Skeletal muscle tissue (tissue), 4 donors: ENCODE data around the gene TMEM240. TPM values are rescaled to one million over a fixed set of nuclear protein-coding genes. Genes with fewer than 3 reads are reported as not detected.
"Not testable (repeated sequence)": the region's sequence is repeated elsewhere in the genome, so short reads cannot be mapped to it uniquely, and the experiment has no call there.

Experiments used
- H3K27ac ChIP-seq: one replicate; pipeline ENCODE4 v1.7.0; 2013; ENCODE audit warnings: mild to moderate bottlenecking, low read depth, low read length, inconsistent platforms
- H3K27me3 ChIP-seq, 3 donors: one replicate each; pipeline ENCODE4 v1.7.0; 2013; ENCODE audit warnings: low read length in 3 of 3; ENCODE audit not compliant: control insufficient read depth in 3 of 3, insufficient read depth in 3 of 3
- H3K36me3 ChIP-seq, 3 donors: one replicate each; pipeline ENCODE4 v1.7.0; 2013; ENCODE audit warnings: low read length in 3 of 3; ENCODE audit not compliant: control insufficient read depth in 3 of 3, insufficient read depth in 3 of 3
- H3K4me1 ChIP-seq, 3 donors: one replicate each; pipeline ENCODE4 v1.7.0; 2013; ENCODE audit warnings: low read length in 3 of 3, mild to moderate bottlenecking in 3 of 3; ENCODE audit not compliant: control insufficient read depth in 3 of 3, insufficient read depth in 3 of 3
- H3K4me3 ChIP-seq, 3 donors: one replicate each; pipeline ENCODE4 v1.7.0; 2013; ENCODE audit warnings: low read length in 3 of 3
- H3K9ac ChIP-seq, 3 donors: one replicate each; pipeline ENCODE4 v1.7.0; 2013; ENCODE audit warnings: low read length in 3 of 3, mild to moderate bottlenecking in 3 of 3, moderate library complexity in 2 of 3, low read depth in 1 of 3
- H3K9me3 ChIP-seq, 3 donors: one replicate each; pipeline ENCODE4 v1.7.0; 2013; ENCODE audit warnings: low read length in 3 of 3; ENCODE audit not compliant: control insufficient read depth in 3 of 3
- total RNA-seq: library from RNA; depleted of rRNA; stranded (reverse); fragments of >200 nt; gene quantifications from one replicate; pipeline ENCODE4 v1.2.3, GENCODE V29; 2014
- donor health status: Osteomylitis.

Gene TMEM240
- total RNA-seq, 1 donor from 2014 or later: 2.1 TPM

GRCh38 chr1:1558591-1558990, 18.2 kb upstream of the TMEM240 start:
- Histone ChIP-seq H3K4me3 (no peak overlapping the region), H3K36me3 (peaks cover 24 to 31% (median 31%) of the 10 kb centered on the region in 3 donors), H3K27ac (no peak overlapping the region), H3K27me3 (no peaks in the 10 kb centered on the region), H3K9ac (no peak overlapping the region), H3K4me1 (peaks cover 11 to 28% (median 21%) of the 10 kb centered on the region in 3 donors), H3K9me3 (no peaks in the 10 kb centered on the region)

DNA sequence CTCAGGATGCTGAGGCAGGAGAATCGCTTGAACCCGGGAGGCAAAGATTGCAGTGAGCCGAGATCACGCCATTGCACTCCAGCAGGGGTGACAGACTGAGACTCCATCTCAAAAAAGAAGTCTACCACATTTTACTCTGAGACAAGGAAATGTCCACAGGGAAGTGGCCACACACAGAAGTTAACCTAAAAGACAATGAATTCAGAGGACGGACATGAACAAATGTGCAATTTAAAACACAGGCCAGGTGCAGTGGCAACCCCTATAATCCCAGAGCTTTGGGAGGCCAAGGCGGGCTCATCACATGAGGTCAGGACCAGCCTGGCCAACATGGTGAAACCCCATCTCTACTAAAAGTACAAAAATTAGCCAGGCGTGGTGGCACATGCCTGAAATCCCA, 17.3 kb upstream of the TMEM240 start:
- H3K4me3 ChIP-seq, H3K27ac ChIP-seq, H3K27me3 ChIP-seq, H3K9ac ChIP-seq, H3K9me3 ChIP-seq: not testable (repeated sequence)
- Histone ChIP-seq H3K4me1 (peaks cover 11 to 28% (median 21%) of the 10 kb centered on the region in 3 donors), H3K36me3 (peaks cover 20 to 26% (median 23%) of the 10 kb centered on the region in 3 donors)

- Histone ChIP-seq H3K4me1 (peaks cover 14 to 35% (median 26%) of the 10 kb centered on the region in 3 donors), H3K36me3 (peaks cover 14 to 19% (median 15%) of the 10 kb centered on the region in 3 donors)
- H3K4me3 ChIP-seq, H3K27ac ChIP-seq, H3K9me3 ChIP-seq, H3K27me3 ChIP-seq, H3K9ac ChIP-seq: not testable (repeated sequence)
Measured at GRCh38 chr1:1556961-1557360, 16.5 kb upstream of the TMEM240 start.

DNA sequence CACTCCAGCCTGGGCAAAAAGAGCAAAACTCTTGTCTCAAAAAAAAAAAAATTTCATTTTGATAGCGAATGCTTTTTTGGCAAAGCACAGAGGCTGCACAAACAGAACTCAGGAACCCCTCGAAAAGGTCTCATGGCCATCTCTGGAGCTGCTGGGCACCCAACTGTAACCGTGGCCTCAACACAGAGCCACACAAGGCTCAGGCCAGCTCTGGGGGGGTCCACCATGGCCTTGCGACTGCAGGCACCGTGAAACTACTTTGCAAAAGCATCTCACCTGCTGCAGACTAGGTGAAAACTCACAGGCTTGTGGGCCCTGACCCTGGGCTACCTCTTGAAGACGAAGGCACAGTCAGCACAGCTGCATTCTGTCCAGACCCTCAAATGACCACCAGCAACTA, 16.1 kb upstream of the TMEM240 start:
- no peak overlapping the region for H3K4me3 ChIP-seq
- H3K27ac ChIP-seq: no peak overlapping the region
- no peaks in the 10 kb centered on the region for H3K9me3 ChIP-seq
- H3K27me3 ChIP-seq: no peaks in the 10 kb centered on the region
- H3K36me3 ChIP-seq: peaks cover 11 to 14% (median 12%) of the 10 kb centered on the region in 3 donors
- H3K9ac ChIP-seq: peak overlapping the region in 1 of 3 donors; percentile 8
- H3K4me1 ChIP-seq: peaks cover 15 to 40% (median 30%) of the 10 kb centered on the region in 3 donors

- Histone ChIP-seq H3K27me3 (no peaks in the 10 kb centered on the region), H3K4me3 (peak overlapping the region; percentile 7 to 60 (median 45)), H3K9me3 (no peaks in the 10 kb centered on the region), H3K4me1 (peaks cover 28 to 53% (median 42%) of the 10 kb centered on the region in 3 donors), H3K36me3 (peaks cover 6% of the 10 kb centered on the region in 3 donors), H3K27ac (peak overlapping the region; percentile 68), H3K9ac (peak overlapping the region; percentile 11 to 82 (median 69))
Measured at GRCh38 chr1:1554926-1555915, 14.8 kb upstream of the TMEM240 start.

DNA sequence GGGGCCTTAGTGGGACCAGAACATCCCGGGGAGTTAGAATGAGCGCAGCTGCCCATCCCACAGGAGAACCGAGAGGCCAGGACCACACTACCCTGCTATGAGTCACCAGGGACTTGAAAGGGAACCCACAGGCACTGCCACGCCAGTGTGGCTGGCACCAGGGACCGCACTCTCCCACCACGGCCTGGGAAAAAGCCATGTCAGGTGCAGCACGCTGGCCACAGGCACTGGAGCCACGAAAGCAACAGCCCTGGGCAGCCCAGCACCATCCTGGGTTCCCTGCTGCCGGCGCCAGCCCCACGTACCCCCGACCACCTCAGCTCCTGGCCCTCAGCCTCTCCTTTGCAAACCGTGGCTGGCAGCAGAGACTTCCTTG, 14.1 kb upstream of the TMEM240 start:
- peak overlapping the region; percentile 68 for H3K27ac ChIP-seq

DNA sequence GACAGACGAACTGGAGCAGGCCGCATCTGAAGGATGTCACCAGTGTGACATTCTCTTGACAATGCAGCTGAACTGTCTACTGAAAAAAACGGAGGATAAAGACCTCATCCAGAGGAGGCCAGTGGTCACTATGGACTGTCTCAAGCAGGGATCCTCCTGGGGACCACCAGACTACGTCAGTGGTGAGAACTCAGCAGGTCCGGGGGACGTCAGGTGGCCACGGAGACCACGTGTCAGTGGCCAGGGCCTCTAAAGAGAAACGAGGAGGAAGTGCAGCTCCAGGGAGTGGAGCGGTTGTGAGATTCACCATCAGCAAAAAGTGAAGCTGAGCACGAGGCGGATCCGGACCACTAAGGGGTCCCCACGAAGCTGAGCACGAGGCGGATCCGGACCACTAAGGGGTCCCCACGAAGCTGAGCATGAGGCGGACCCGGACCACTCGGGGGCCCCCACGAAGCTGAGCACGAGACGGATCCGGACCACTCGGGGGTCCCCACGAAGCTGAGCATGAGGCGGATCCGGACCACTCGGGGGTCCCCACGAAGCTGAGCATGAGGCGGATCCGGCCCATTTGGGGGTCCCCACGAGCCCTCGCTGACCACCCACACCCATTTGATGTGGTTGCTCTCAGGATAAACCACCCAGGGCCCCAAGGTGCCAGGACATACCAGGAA, 13.5 kb upstream of the TMEM240 start:
- H3K27me3 ChIP-seq: no peaks in the 10 kb centered on the region
- H3K4me3 ChIP-seq: no peak overlapping the region
- H3K9ac ChIP-seq: peak overlapping the region in 1 of 3 donors; percentile 82
- H3K9me3 ChIP-seq: no peaks in the 10 kb centered on the region
- peaks cover 0 to 2% (median under 1%) of the 10 kb centered on the region in 3 donors for H3K36me3 ChIP-seq
- H3K27ac ChIP-seq: peak overlapping the region; percentile 68
- peaks cover 28 to 54% (median 44%) of the 10 kb centered on the region in 3 donors for H3K4me1 ChIP-seq

More for the DNA sequence above, 14.1 kb upstream of the TMEM240 start:
- Histone ChIP-seq H3K4me1 (peaks cover 28 to 54% (median 44%) of the 10 kb centered on the region in 3 donors), H3K9ac (peak overlapping the region in 2 of 3 donors; percentile 69 to 82), H3K9me3 (no peaks in the 10 kb centered on the region), H3K4me3 (peak overlapping the region in 2 of 3 donors; percentile 45 to 60), H3K36me3 (peaks cover 0 to 3% (median 2%) of the 10 kb centered on the region in 3 donors), H3K27me3 (no peaks in the 10 kb centered on the region)

GRCh38 chr1:1552263-1552639, 11.8 kb upstream of the TMEM240 start:
- peak overlapping the region in 1 of 3 donors; percentile 33 for H3K9ac ChIP-seq
- no peaks in the 10 kb centered on the region for H3K9me3 ChIP-seq
- peaks cover 28 to 54% (median 44%) of the 10 kb centered on the region in 3 donors for H3K4me1 ChIP-seq
- H3K4me3 ChIP-seq: no peak overlapping the region
- no peaks in the 10 kb centered on the region for H3K27me3 ChIP-seq
- H3K27ac ChIP-seq: no peak overlapping the region
- H3K36me3 ChIP-seq: peaks cover 0 to 6% (median 0%) of the 10 kb centered on the region in 3 donors

GRCh38 chr1:1551524-1552262, 11.3 kb upstream of the TMEM240 start:
- no peaks in the 10 kb centered on the region for H3K9me3 ChIP-seq
- peaks cover 28 to 52% (median 44%) of the 10 kb centered on the region in 3 donors for H3K4me1 ChIP-seq
- peaks cover 0 to 6% (median 3%) of the 10 kb centered on the region in 3 donors for H3K36me3 ChIP-seq
- no peak overlapping the region for H3K27ac ChIP-seq
- peak overlapping the region in 2 of 3 donors; percentile 13 to 71 for H3K9ac ChIP-seq
- no peak overlapping the region for H3K4me3 ChIP-seq
- H3K27me3 ChIP-seq: no peaks in the 10 kb centered on the region
